ENCODE measurements around the gene TMEM131. TPM values are rescaled to one million over a fixed set of nuclear protein-coding genes. Genes with fewer than 3 reads are reported as not detected.

TMEM131 gene
- total RNA-seq, 1 donor from 2014 or later: 35.3 TPM

DNA sequence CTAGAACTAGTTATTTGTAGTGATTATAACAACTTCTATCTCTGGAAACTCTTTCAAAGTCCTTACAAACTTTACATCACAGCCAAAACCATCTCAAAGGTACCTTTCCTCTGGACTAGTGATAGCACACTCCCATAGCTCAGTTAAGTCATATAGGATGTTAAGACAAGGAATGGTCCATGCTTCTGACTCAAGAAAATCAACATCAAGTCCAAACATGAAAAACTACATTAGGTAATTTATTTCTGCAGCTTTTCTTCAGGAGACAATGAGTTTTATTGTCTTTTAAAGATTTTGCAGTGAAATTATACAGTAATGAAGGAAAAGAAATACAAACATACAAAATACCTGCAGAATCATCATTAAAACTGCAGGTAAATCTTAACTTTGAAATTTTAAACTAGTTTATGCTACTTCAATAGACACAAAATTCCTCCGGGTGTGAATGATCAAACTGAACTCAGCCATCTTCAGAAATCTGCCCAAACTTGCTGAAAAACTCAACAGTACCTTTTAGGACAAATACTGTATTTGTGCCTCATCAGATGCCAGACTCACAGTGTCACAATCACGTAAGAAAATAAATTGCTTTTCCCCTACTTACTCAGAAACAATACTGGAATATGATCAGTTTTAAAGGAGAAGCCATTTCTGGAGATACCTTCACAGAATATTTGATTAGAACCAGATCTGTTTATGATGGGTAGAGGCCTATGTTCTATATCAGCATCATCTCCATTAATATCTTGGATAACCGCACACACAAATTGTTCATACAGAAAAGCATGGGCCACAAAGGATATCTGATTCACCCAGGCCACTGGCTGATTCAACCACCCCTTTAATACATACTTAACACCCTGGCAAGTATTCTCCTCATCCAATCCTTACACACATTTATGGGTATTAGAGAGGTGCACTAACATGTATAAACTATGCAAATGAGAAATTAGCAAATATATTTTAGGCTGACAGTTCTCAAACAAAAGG, 2.6 kb downstream of the TMEM131 start:
- Histone ChIP-seq H3K36me3 (ENCODE audit: insufficient read depth, low read length) (no peaks in the 10 kb centered on the region), H3K9ac (ENCODE audit: low read length) (peak overlapping the region; percentile 88), H2AFZ (ENCODE audit: low read depth, low read length) (no peak overlapping the region), H3K27me3 (ENCODE audit: insufficient read depth, low read length) (no peaks in the 10 kb centered on the region), H3K4me3 (ENCODE audit: insufficient read depth, low read depth, low read length) (peak overlapping the region; percentile 80), H3K4me1 (ENCODE audit: insufficient read depth, low read length) (peaks cover 9% of the 10 kb centered on the region), H3K27ac (ENCODE audit: low read depth, low read length) (no peak overlapping the region), H3K4me2 (ENCODE audit: low read length) (peak overlapping the region; percentile 83), H4K20me1 (ENCODE audit: insufficient read depth, low read length) (peaks cover 55% of the 10 kb centered on the region), H3K79me2 (ENCODE audit: insufficient read depth, low read length) (peaks cover 71% of the 10 kb centered on the region), H3K9me3 (ENCODE audit: insufficient read depth, low read depth, low read length) (no peaks in the 10 kb centered on the region)
- DNase-seq (ENCODE audit: low read depth): peak; percentile 10
- Mint-ChIP-seq H3K4me3 (ENCODE audit: unreplicated experiment) (peak overlapping the region; percentile 95), H3K4me1 (ENCODE audit: low read depth, unreplicated experiment) (peaks cover 16% of the 10 kb centered on the region), H3K9me3 (ENCODE audit: unreplicated experiment) (peaks cover 5% of the 10 kb centered on the region), H3K36me3 (ENCODE audit: low read depth, unreplicated experiment) (peaks cover 2% of the 10 kb centered on the region), H3K27ac (ENCODE audit: unreplicated experiment) (no peak overlapping the region), H3K27me3 (ENCODE audit: low read depth, unreplicated experiment) (no peaks in the 10 kb centered on the region)
- FAIRE-seq: no peak
- TF ChIP-seq CTCF (IDR thresholded peaks at IDR 0.05; ENCODE audit: insufficient read depth, low read depth, low read length): no peak
- TF ChIP-seq EZH2 (IDR thresholded peaks at IDR 0.05; ENCODE audit: insufficient read depth, low read length): no peak

DNA sequence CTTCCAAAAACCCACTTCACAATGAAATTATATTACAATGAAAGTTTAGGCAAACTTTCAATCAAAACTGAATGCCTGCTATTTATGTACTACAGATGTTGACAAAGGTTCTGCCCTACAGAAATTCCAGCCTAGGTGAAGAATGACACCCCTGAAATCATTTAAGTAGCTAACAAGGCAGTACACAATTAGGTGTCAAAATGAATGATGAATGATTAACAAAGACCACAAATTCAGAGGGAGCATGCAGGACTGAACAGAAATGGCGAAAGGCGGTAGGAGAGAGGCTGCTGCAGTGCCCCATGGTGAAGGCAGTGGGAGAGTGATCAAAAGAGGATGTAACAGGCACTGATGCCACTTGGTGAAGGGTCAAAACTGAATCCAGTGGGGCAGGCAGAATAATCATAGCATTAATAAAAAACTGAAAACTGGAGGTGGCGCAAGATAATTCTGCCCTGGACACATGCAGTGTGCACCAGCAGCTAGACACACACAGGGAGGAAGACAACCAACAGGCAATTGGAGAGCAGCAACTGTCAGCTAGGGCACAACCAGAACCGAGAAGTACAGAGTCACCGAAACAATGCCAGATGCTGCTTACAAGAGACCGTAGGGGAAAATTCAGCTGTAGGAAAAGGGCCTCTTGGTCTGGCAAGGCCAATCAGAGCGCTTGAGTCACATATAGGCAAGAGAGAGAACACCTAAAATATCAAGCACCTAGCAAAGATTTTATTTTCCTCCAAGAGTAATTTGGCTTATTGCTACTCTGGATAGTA, 4.5 kb downstream of the TMEM131 start:
- no peak for DNase-seq (ENCODE audit: low read depth)
- Histone ChIP-seq H4K20me1 (ENCODE audit: insufficient read depth, low read length) (peaks cover 67% of the 10 kb centered on the region), H3K9me3 (ENCODE audit: insufficient read depth, low read depth, low read length) (no peaks in the 10 kb centered on the region), H3K4me2 (ENCODE audit: low read length) (no peak overlapping the region), H3K9ac (ENCODE audit: low read length) (no peak overlapping the region), H3K27ac (ENCODE audit: low read depth, low read length) (no peak overlapping the region), H3K79me2 (ENCODE audit: insufficient read depth, low read length) (peaks cover 90% of the 10 kb centered on the region), H3K27me3 (ENCODE audit: insufficient read depth, low read length) (no peaks in the 10 kb centered on the region), H3K4me3 (ENCODE audit: insufficient read depth, low read depth, low read length) (no peak overlapping the region), H3K4me1 (ENCODE audit: insufficient read depth, low read length) (peaks cover 9% of the 10 kb centered on the region), H2AFZ (ENCODE audit: low read depth, low read length) (no peak overlapping the region), H3K36me3 (ENCODE audit: insufficient read depth, low read length) (no peaks in the 10 kb centered on the region)
- H3K36me3 Mint-ChIP-seq (ENCODE audit: low read depth, unreplicated experiment): peaks cover 2% of the 10 kb centered on the region
- H3K4me1 Mint-ChIP-seq (ENCODE audit: low read depth, unreplicated experiment): peaks cover 16% of the 10 kb centered on the region
- H3K27me3 Mint-ChIP-seq (ENCODE audit: low read depth, unreplicated experiment): no peaks in the 10 kb centered on the region
- no peak overlapping the region for H3K27ac Mint-ChIP-seq (ENCODE audit: unreplicated experiment)
- FAIRE-seq: no peak
- peak overlapping the region; percentile 34 for H3K4me3 Mint-ChIP-seq (ENCODE audit: unreplicated experiment)
- peaks cover 5% of the 10 kb centered on the region for H3K9me3 Mint-ChIP-seq (ENCODE audit: unreplicated experiment)
- no peak for TF ChIP-seq EZH2 (IDR thresholded peaks at IDR 0.05; ENCODE audit: insufficient read depth, low read length)
- TF ChIP-seq CTCF (IDR thresholded peaks at IDR 0.05; ENCODE audit: insufficient read depth, low read depth, low read length): no peak

Data from astrocyte (in vitro differentiated cells and primary cell).